NCI-H69 (cell line): ENCODE results near the gene FAM216B.

Experiments used
- DNase-seq: peaks from one replicate; lab custom pipeline; 2025; lab: John Stamatoyannopoulos, UW

The FAM216B gene

GRCh38 chr13:42834946-42835345 is 53.6 kb downstream of the FAM216B start:
- no peak for DNase-seq

- DNase-seq = peak; percentile 57
Measured at GRCh38 chr13:42836930-42837690, 55.7 kb downstream of the FAM216B start.
